SK-N-MC (cell line): Measurements from ENCODE around the gene TAAR9.
A peak's percentile ranks its signal among the peaks of the same experiment; 100 is the strongest.

Source experiments
- DNase-seq: peaks from one replicate; pipeline ENCODE4 v3.0.0-alpha.2; 2011; ENCODE audit warnings: low read depth, low spot score
- H3K27ac ChIP-seq: fragments of 200-600 bp; sonication (generic); 2 replicates; pipeline ENCODE4 v1.5.1; 2016; ENCODE audit warnings: mixed run types
- H3K36me3 ChIP-seq: fragments of 200-600 bp; sonication (generic); 2 replicates; pipeline ENCODE4 v1.6.1; 2017; ENCODE audit warnings: antibody characterized with exemption, low read length, mixed read lengths; ENCODE audit not compliant: insufficient read depth
- H3K4me3 ChIP-seq: fragments of 200-600 bp; sonication (generic); 2 replicates; pipeline ENCODE4 v1.5.1; 2016
- H3K9ac ChIP-seq: fragments of 200-600 bp; sonication (generic); 2 replicates; pipeline ENCODE4 v1.8.0; 2017; ENCODE audit warnings: mixed run types, mixed read lengths; ENCODE audit not compliant: insufficient read length
- H3K9me3 ChIP-seq: fragments of 200-600 bp; sonication (generic); 2 replicates; pipeline ENCODE4 v1.6.1; 2017; ENCODE audit warnings: low read depth, mild to moderate bottlenecking, antibody characterized with exemption, low read length, moderate library complexity, mixed read lengths
- EZH2 ChIP-seq: fragments of 200-600 bp; sonication (generic); IDR thresholded peaks from one replicate; pipeline ENCODE4 v1.6.1; 2017; ENCODE audit warnings: antibody characterized with exemption
- FOXP2 ChIP-seq: optimal IDR thresholded peaks from 2 replicates; pipeline ENCODE3; 2011; ENCODE audit warnings: mild to moderate bottlenecking, moderate library complexity; ENCODE audit not compliant: insufficient read depth; ENCODE audit errors: extremely low read length, control extremely low read depth
- POLR2AphosphoS5 ChIP-seq: IDR thresholded peaks from 2 replicates; pipeline ENCODE4 v1.6.1; 2012; ENCODE audit warnings: mild to moderate bottlenecking, low read depth, low read length, borderline replicate concordance

The TAAR9 gene

DNA sequence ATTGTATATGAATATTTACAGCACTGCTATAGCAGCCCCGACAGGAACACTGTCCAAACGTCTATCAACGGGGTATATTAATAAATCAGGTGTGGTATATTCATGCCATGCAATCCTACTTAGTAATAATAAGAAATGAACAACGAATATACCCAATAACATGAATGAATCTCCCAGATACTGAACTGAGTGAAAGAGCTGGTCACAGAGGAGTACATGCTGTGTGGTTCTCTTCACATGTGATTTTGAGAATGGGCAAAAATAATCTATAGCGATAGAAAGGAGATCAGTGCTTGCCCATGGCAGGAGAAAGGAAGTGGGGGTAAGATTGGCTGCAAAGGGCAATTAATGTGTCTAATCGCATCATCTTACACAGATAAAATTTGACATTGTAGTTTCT lies 28.3 kb downstream of the TAAR9 start:
- H3K27ac ChIP-seq, result no peak overlapping the region
- H3K36me3 ChIP-seq, result no peaks in the 10 kb centered on the region
- H3K9me3 ChIP-seq, result no peaks in the 10 kb centered on the region
- H3K9ac ChIP-seq, result no peak overlapping the region
- H3K4me3 ChIP-seq, result no peak overlapping the region
- no peak for TF ChIP-seq FOXP2
- no peak for TF ChIP-seq POLR2AphosphoS5
- TF ChIP-seq EZH2, result no peak
- DNase-seq, result no peak

DNA sequence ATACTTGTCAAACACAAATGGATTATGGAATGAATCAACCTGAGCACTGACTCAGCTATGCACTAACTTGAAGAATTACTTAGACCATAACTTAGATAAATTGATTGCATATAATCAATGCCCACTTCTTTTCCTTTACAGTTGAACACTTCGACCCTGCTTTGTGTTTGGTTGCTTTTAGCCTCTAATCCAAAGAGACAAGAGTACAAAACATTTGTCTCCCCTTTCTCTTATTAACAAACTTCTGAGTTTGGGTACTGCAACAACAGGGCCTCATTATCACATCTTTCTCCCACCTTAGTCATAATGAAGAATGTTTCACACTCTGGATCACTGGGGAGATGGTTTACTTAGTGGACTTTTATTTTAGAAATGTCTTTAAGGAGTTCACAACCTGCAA lies 29.5 kb downstream of the TAAR9 start:
- Histone ChIP-seq H3K9ac (peak overlapping the region; percentile 34), H3K36me3 (no peaks in the 10 kb centered on the region), H3K4me3 (0 out of 2 replicates have a peak overlapping the region, but pooled peaks have one; percentile 9), H3K27ac (peak overlapping the region; percentile 53; the same call in 1 of the 2 replicates), H3K9me3 (no peaks in the 10 kb centered on the region)
- DNase-seq, result no peak
- TF ChIP-seq EZH2 (no peak), FOXP2 (no peak), POLR2AphosphoS5 (no peak)

DNA sequence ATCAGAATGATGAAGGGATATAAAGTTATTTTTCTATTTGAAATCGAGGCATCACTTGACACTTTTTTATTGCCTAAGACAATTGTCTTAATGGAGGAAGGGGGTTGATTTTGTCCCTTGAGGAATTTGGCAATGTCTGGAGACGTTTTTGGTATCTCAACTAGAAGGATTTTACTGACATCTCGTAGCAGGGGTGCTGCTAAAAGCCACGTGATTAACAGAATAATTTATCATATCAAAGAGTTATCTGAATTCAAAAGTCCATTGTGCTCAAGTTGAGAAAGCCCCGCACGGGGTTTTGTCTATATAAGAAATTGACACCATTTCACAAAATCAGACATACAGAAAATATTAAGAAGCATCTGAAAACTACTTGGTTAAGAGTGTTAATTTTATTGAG lies 30.5 kb downstream of the TAAR9 start:
- Histone ChIP-seq H3K36me3 (no peaks in the 10 kb centered on the region), H3K9ac (no peak overlapping the region), H3K9me3 (no peaks in the 10 kb centered on the region), H3K4me3 (no peak overlapping the region), H3K27ac (no peak overlapping the region)
- no peak for DNase-seq
- TF ChIP-seq POLR2AphosphoS5 (no peak), EZH2 (no peak), FOXP2 (no peak)

DNA sequence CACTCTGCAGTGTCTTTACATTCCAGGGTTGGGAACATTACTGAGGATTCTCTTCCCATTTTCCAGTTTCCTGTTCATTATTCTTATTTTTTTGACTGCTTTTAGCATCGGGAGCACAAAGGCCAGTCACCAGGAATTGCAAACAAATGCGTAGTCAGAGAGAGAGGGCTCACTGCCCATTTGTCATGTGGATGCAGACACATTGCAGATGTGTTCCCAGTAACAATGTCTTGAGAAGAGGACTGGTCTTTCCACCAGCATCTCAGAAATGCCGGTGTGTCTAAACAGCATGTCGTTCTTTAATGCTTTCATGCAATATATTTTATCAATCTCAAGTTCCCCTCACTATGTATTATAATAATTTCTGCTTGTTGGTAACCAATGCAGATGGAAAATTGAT lies 31.1 kb downstream of the TAAR9 start:
- no peak overlapping the region for H3K27ac ChIP-seq
- no peak overlapping the region for H3K4me3 ChIP-seq
- no peak for DNase-seq
- no peaks in the 10 kb centered on the region for H3K9me3 ChIP-seq
- no peaks in the 10 kb centered on the region for H3K36me3 ChIP-seq
- TF ChIP-seq EZH2 (no peak), POLR2AphosphoS5 (no peak), FOXP2 (no peak)
- H3K9ac ChIP-seq, result no peak overlapping the region

DNA sequence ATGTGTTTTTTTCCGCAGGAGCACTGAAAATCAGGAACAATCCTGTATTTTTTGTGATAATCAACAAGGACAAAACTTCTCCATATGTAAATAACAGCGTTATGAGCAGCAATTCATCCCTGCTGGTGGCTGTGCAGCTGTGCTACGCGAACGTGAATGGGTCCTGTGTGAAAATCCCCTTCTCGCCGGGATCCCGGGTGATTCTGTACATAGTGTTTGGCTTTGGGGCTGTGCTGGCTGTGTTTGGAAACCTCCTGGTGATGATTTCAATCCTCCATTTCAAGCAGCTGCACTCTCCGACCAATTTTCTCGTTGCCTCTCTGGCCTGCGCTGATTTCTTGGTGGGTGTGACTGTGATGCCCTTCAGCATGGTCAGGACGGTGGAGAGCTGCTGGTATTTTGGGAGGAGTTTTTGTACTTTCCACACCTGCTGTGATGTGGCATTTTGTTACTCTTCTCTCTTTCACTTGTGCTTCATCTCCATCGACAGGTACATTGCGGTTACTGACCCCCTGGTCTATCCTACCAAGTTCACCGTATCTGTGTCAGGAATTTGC lies 32.2 kb downstream of the TAAR9 start, which contains the start of gene TAAR6:
Gene TAAR6 (plus strand): TSS at position 102 of the 557 bp plus-strand sequence. CDS start 0 bp downstream, at position 102.
- TF ChIP-seq FOXP2, result no peak
- TF ChIP-seq POLR2AphosphoS5, result no peak
- TF ChIP-seq EZH2, result no peak
- no peaks in the 10 kb centered on the region for H3K9me3 ChIP-seq
- H3K9ac ChIP-seq, result no peak within 1 kb of the TSS
- DNase-seq, result no peak
- no peak within 1 kb of the TSS for H3K27ac ChIP-seq
- H3K4me3 ChIP-seq, result no peak within 1 kb of the TSS
- H3K36me3 ChIP-seq, result no peaks in the 10 kb centered on the region

DNA sequence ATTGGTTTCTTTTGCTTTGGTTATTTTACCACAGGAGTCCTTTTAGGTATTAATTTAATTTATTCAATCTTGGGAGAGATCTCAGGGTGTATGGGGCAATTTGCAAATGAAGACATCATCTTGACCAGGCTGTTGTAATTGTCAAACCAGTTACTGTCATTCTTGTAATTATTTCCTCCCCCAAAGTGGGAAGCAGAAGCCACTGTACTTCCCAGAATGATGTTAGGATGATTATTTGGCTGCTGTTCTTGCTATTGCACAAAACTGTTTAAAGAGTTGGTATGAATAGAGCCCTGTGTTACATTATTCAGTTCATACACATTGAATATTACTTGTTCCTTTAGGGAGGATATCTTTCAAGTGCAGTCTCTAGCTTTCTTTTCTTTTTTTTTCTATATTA lies 33.7 kb downstream of the TAAR9 start:
- Histone ChIP-seq H3K27ac (no peak overlapping the region), H3K9me3 (no peaks in the 10 kb centered on the region), H3K4me3 (no peak overlapping the region), H3K9ac (no peak overlapping the region), H3K36me3 (no peaks in the 10 kb centered on the region)
- TF ChIP-seq POLR2AphosphoS5, result no peak
- no peak for TF ChIP-seq EZH2
- no peak for TF ChIP-seq FOXP2
- no peak for DNase-seq

DNA sequence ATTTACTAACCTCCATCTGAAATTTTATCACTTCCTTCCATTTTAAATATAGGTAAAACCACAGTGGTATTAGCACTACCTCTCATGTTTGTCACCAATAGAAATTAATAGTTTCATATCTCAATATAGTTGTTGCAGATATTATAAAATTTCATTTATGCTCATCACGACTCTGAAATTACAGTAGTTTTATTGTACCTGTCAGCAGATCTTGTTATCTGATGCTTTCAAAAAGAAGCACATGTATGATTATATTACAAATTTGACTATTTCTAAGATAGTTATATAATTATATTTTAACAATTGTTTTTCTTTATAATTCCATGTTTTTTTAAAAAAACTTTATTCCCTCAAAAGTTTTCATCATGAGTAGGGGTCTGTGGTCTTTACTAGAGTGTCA lies 46.6 kb downstream of the TAAR9 start:
- DNase-seq, result no peak
- TF ChIP-seq POLR2AphosphoS5 (no peak), FOXP2 (no peak), EZH2 (no peak)
- no peak overlapping the region for H3K27ac ChIP-seq
- no peaks in the 10 kb centered on the region for H3K9me3 ChIP-seq
- no peak overlapping the region for H3K4me3 ChIP-seq
- H3K36me3 ChIP-seq, result no peaks in the 10 kb centered on the region
- H3K9ac ChIP-seq, result no peak overlapping the region

DNA sequence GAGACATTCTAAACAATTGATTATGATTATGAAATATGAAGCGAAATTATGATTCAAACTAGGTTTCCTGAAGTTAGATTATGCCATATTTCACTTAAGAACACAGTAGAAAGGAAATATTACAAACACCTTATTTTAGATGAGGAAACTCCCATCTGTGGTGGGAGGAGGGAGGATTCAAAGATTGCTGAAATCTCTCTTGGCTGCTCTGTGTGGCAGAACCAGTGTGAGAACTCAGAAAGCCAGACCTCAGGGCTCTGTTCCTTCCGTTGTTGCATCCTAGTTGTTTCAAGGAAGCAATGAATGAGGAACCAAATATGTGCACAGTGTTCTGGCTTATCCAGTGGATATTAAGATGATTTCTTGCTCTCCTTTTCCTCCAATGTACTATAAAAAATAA lies 49.3 kb downstream of the TAAR9 start:
- TF ChIP-seq POLR2AphosphoS5, result no peak
- TF ChIP-seq EZH2, result no peak
- TF ChIP-seq FOXP2, result no peak
- Histone ChIP-seq H3K9me3 (no peaks in the 10 kb centered on the region), H3K36me3 (no peaks in the 10 kb centered on the region), H3K9ac (no peak overlapping the region), H3K4me3 (no peak overlapping the region), H3K27ac (no peak overlapping the region)
- no peak for DNase-seq
